Astrocyte (in vitro differentiated cells and primary cell): Measurements from ENCODE around the gene LDLRAD4.

Experiments used
- EZH2 ChIP-seq: IDR thresholded peaks from 2 replicates; pipeline ENCODE4 v1.6.1; 2012; ENCODE audit warnings: mild to moderate bottlenecking, low read length, inconsistent platforms; ENCODE audit not compliant: insufficient read depth
- TF ChIP-seq, protein P1 (sequence below): IDR thresholded peaks from 2 replicates; pipeline ENCODE4 v1.5.1; 2011; ENCODE audit warnings: low read depth, mild to moderate bottlenecking, inconsistent platforms, low read length, moderate library complexity; ENCODE audit not compliant: insufficient read depth

DNA sequence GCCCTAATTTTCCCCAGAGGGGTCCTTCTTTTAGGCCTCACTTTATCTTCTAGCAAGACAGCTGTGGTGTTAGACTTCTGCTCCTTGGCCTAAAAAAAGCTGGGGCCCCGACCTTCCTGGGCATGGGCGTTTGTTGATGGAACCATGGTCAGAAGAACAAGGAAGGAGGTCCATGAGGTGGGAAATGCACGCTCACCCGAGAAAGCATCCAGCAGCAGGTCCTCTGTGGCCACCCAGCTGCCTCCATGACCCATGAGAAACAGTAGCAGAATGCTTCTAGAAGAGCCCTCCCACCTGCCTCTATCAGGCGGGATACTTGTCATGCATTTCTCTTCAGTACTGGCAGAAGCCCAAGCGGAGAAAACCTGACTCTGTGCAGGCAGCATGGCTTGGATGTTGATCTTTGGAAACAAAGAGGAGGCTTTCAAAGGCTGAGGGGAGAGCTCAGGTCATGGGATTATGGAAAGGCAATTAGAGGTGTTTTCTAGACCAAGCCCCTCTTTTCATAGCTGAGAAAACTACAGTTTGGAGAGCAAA, 258.7 kb downstream of the LDLRAD4 start:
- TF ChIP-seq EZH2, result no peak
- TF ChIP-seq, protein P1, sequence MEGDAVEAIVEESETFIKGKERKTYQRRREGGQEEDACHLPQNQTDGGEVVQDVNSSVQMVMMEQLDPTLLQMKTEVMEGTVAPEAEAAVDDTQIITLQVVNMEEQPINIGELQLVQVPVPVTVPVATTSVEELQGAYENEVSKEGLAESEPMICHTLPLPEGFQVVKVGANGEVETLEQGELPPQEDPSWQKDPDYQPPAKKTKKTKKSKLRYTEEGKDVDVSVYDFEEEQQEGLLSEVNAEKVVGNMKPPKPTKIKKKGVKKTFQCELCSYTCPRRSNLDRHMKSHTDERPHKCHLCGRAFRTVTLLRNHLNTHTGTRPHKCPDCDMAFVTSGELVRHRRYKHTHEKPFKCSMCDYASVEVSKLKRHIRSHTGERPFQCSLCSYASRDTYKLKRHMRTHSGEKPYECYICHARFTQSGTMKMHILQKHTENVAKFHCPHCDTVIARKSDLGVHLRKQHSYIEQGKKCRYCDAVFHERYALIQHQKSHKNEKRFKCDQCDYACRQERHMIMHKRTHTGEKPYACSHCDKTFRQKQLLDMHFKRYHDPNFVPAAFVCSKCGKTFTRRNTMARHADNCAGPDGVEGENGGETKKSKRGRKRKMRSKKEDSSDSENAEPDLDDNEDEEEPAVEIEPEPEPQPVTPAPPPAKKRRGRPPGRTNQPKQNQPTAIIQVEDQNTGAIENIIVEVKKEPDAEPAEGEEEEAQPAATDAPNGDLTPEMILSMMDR, result no peak
